HG03095 (cell line): Measurements from ENCODE around the gene CCDC92.

Experiments used
- ATAC-seq: cut with Tn5 transposase; IDR thresholded peaks from one replicate; pipeline ENCODE4 v1.9.1; 2021; ENCODE audit warnings: moderate library complexity; ENCODE audit not compliant: unreplicated experiment

CCDC92 gene

DNA sequence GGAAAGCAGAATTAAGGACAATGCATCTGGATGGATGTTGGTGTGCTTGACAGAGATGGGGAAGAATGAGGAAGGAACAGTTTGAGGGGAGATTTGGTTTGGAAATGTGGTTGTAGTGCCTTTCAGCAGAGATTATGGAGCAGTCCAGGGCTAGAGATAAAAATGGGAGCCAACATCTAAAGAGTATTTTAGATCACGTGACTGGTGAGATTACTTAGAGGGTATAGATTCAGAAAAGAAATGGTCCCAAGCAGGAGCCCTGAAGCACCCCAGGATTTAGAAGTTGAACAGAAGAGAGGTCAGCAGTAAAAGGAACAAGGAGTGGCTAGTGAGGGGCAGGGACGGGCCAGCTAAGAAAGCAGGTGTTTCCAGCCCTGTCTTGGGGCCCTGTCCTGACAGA lies 30.0 kb upstream of the CCDC92 start:
- ATAC-seq, result no peak

DNA sequence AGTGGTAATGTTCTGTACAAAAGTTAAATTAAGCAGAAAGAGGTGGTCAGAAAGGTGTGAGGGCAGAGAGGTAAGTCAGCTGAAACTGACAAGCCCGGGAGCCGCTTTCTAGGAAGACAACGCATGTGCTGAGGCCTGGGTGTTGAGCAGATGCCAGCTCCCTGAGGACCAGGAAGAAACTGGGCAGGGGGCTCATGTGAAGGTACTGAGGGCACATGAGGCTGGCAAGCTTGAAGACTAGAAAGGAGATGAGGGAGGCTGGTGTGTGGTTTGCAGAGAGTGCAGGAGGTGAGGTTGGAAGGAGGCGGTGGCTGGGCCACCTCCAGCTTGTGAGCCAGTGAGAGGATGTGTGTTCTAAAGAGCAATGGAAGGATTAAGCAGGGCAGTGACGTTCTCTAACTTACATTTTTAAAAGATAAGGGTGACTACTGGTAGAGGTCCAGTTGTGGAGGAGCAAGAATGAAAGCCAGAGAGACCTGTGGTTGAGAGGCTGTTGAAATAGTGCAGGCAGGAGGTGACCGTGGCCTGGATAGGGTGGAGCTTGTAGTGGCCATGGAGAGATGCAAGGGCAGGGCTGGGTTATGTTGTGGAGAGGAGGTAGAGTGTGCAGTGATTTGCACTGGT lies 29.5 kb upstream of the CCDC92 start:
- ATAC-seq, result no peak

DNA sequence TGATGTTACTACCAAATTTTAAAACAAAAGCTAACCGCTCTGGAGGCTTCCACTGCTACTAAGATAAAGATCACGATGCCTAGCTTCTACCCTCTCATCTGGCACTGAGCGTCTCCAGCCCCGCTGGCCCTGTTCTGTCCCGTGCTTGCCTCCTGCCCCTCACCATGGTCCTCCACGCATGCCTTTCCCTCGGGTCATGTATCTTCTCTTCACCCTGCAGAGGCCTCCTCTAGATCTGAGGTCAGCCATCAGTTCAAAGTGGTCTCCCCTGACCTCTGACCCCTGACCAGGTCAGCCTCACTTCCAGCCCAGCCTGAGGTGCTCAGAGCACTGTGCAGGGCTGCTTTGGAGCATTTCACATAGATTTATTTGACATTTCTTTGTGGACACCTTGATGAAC lies 28.7 kb upstream of the CCDC92 start:
- no peak for ATAC-seq

DNA sequence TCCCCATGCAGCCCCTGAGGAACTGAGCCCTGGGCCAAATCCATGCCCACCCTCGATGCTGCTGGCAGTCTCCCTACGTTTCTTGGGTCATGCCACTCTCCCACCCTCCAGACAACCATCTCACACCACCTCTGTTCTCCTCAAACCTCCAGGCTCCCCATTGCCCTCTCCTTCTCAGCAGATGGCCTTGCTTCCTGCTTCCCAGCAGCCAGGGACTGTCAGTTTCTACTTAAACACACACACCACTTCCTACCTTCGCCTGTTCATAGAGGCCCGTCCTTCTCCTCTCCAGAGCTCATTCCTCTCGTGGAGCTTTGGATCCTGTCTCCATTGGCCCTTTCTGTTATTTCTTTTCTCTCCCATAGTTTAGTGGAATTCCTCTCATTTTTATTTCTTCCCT lies 27.5 kb upstream of the CCDC92 start:
- no peak for ATAC-seq

DNA sequence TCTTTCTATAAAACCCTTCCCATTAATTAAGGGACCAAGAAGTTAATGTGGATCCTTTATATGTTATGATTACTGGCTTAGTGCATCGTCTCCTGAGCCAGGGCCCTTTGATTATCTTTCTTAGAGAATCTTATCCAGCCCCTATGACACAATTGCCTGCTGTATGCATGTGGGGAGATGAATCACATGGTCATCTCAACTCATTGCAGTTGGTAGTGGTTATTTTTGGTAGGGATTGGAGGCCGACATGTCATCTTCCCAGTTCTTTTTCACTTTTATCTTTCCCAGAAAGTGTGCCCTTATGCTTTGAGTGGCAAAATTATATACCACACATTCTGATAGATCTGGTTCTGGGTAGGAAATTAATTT lies 26.3 kb upstream of the CCDC92 start:
- no peak for ATAC-seq

DNA sequence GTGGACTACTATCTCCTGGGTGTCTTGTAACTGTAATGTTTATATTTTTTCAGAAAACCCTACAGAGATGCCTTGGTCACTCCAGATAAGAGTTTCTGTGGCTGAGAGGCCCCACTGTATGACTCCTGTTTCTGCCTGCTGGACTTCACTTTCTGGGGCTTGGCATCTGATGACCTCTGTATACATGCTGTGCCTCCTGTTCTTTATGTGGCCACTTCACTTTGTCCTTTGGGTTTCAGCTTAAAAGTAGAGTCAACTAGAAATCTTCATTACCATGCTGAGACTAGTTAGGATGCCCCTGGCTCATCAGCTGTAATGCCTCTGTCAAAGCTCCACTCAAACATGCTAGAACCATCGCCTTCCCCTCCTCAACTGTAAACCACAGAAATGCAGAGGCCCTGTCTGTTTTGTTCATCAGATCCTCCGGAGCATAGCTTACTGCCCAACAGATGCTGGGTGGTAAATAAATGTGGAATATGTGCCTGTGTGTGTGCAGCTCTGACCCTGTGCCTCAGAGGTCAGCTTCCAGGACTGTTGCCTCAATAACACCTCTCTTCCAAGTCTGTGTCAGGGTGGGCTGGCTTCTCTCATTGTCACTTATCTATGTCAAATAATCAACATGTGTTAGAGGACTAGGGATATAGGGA lies 25.8 kb upstream of the CCDC92 start:
- no peak for ATAC-seq

DNA sequence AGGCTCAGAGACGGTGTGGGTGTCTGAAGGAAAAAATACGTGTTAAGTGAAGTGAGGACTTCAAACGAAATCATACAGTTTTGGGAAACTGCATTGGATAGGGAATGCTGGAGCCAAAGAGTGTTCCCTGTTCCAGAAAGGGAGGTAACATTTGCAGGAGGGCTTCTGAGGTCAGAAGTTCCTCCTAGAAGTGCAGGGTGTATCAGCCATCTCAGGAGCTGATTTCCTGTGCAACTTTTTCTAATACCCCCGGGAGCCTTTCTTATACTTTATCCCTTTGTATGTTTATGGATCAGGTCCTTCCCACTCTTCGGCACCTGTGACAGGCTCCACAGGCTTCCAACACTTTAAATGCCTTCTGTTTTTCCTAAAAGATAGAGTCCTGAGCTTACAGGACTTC lies 25.3 kb upstream of the CCDC92 start:
- no peak for ATAC-seq

DNA sequence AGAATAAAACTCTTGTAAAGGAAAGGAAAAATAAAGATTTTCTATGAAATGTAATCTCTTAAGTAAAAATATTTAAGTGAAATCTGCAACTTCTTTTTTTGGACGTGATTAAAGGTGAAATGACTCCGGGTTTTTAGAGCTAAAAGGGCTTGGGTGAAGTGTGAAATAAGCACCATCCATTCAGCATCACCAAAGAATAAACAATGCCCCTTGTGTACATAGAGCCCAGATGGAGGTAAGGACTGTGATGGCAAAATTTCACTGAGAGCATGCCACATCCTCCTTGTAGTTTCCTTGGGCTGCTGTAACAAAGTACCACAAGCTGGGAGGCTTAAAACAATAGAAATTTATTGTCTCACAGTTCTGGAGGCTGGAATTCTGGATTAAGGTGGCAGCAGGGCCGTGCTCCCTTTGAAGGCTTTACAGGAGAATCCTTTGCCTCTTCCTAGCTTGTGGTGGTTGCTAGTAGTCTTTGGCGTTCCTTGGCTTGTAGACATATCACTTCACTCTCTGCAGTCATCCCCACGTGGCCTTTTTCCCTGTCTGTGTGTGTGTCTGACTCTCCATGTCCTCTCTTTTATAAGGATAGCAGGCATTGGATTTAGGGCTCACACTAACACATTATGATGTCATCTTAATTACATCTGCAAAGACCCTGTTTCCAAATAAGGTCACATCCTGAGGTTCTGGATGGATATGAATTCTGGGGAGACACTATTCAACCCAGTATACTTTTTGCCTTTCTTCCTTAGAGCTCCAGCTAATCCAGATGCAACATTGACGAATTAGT lies 24.6 kb upstream of the CCDC92 start:
- no peak for ATAC-seq

DNA sequence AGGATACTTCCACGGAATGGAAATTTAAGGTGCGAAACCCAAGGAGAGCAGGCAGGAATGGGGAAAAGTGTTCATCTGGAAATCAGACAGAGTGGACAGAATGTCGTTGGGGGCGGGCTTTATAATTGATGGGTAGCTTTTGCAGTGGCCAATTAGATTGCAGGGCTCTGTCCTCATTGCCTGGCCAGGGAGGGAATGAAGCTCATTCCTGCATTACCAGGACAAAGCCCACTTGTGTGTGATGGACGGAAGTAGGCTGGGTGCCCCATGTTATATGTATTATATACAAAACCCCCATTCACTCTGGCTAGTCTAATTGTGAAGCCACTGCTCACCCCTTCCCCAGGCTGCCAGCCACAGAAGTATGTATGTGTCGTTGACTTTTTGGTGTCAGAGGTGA lies 23.9 kb upstream of the CCDC92 start:
- no peak for ATAC-seq

DNA sequence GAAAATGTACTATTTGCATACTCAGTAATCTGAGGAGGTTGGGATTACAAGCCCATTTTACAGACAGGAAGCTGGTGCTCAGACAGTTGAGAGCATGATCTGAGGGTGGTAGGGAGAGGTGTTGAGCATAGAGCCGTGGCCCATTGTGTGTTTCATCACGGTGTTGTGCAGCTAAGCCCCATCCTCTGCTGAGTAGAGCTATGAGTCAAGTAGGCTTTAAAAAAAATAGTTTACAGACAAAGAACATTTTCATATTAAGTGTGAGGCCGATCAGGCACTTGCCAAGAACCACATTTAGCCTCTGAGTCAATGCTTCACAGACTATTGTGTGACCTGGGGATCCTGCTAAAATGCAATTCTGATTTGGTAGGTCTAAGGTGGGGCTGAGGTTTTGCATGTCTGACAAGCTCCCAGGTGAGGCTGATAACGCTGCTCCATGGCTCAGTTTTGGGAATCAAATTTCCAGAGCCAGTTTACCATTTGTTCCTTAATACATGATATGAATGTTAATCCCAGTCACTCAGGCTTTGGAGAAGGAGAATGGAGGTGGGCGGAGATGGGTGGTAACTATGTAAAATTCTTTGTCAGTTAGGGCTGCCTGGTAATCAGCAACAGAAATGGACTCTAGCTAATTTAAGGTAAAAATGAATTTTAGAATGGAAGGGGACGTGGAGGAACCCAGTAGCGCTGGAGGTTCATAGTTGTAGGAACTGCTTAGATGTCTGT lies 22.6 kb upstream of the CCDC92 start:
- no peak for ATAC-seq

DNA sequence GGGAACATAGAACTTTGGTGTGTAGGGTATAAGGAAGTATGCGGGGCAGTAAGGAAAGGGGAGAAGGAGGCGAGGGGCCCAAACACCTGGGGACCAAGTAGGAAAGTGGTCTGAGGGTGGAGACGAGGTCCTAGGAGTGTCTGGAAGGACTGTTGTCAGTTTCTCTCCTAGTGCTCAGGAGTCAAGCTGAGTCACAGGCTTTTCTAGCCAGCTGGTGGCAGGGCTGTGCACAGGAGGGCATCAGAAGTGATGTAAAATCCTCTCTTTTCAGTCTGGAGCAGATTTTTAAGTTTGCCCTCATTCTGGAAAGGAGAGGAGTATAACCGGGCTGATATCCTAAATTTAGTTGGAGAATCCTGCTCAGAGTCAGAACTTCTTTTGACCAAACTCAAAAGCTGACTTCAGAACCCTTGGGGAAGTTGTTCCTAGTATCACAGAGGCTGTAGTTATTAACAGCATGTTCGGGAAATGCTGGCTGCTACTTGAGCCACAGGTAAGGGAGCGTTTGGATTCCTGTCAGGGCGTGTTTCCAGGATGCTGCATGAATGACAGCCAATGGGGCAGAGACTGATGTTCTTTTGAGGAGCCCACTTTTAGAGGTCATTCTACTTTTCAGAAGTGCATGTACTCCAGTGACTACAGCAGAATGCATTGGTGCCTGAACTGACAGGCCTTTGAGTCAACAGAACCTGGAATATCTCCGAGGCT lies 19.6 kb upstream of the CCDC92 start:
- no peak for ATAC-seq

DNA sequence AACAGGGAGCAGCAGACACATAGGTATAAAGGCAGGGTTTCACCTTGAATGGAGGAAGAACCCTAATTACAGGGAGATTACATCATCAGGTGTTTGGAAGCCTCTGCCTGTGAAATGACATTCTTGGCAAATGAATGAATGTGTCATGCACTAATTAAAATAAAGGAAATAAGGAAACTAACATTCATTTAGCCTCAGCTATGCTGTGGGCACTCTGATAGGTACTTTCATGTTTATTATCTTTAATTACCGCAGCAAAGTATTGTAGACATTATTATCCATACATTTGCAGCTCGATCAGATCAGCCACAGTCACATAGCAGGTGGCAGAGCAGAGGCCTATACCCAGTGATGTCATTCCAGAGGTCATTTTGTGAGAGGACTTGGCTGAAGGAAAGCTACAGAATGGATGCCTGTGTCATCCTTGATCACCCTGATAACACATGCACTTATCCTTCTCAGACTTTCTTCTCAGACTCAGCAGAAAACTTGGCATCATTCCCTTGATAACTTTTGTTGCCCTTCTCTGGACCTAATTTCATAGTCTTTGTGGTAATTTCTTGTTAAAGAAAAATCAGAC lies 18.8 kb upstream of the CCDC92 start:
- ATAC-seq, result no peak

DNA sequence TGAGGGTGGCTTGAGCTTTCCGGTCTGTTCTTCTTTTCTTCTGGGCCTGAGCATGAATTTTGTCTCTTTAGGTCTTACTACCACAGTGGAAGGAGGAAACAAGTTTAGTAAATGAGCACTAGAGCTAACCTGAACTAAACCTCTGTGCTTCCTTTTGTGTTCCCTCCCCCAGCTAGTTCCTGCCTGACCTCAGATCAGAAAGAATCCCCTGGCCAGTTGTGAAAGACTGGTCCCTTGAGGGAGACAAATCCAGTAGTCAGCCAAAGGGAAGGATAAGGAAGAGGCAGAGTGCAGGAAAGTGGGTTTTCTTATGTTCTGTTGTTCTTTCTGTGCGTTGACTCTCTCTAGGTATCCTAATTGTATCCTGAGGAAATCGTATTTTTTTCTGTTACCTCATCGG lies 17.9 kb upstream of the CCDC92 start:
- no peak for ATAC-seq

DNA sequence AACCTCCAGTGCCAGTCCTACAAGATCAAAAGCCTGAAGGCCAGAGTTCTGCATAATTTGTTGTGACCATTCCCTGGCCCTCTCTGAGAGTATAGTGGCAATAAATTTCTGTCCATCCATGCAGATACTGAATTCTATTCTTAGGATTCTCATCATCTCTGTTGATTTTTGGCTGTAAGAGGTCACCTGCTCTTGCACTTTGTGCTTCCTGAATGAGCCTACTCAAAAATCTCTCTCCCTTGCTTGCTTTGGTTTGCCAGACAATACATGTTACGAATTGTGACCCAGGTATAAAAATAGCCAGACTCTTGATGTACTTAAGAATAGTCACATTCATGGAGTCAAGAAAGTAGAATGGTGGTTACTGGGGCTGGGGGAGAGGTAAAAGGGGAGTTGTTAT lies 17.1 kb upstream of the CCDC92 start:
- ATAC-seq, result no peak

DNA sequence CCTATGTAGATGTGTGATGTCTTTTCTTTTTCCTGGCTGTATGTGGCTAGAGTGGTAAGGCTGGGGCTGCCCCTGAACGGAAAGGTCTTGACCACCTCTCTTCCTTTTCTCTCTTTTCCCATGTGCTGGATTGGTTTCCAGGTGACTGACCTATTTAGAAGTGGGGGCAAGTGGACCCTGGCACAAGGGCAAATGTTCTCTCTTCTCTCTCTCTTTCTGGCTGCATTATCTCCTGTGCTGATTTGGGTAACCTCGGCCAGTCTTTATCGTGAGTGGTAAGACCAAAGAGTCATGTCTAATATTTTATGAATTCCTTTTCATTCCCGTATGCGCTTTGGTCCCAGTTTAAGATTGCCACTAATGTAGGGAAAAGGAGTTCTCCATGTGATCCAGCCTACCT lies 16.5 kb upstream of the CCDC92 start:
- no peak for ATAC-seq

DNA sequence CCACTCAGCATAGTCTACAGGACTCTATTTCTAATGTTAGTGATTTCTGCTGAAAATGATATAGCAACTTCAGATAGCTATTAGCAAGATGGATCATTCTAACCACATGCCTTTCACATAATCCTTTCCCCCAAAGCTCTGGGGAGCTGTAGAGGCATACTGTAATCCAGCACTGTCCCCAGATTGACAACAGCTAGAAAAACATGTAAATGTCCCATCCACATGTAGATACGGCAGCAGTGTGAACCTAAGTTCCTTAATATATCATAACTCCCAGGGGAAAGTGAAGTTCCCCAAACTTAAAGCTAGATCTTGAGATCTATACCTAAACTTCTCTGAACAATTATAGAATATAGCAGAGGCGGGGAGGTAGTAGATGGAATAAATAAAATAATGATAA lies 14.4 kb upstream of the CCDC92 start:
- no peak for ATAC-seq

DNA sequence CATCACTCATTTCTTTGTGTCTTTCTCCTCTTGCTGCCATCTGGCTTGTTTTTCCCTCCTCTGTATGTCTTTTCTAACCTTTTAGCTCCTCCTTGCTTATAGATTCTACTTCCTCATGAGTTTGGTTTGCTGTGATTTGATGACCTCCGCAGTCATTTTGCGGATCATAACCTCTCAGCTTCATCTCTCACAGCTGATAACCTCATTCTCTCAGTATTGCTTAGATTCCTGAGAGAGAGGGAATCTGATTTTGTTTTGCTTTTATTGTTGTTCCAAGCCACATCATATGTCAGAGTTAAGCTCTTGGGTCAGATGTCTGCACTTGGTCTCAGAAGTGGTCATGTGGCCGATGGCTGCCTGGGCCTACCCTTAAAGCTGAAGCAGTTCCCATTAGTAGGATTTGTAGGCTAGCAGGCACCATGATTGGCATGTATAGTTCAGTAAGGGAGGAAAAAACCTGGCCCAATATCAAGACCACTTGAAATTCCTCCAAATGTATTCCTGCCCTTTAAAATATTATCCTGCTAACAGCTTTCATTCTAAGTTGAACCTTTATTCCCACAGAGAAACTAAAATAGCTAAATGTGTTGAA lies 13.8 kb upstream of the CCDC92 start:
- ATAC-seq, result no peak

DNA sequence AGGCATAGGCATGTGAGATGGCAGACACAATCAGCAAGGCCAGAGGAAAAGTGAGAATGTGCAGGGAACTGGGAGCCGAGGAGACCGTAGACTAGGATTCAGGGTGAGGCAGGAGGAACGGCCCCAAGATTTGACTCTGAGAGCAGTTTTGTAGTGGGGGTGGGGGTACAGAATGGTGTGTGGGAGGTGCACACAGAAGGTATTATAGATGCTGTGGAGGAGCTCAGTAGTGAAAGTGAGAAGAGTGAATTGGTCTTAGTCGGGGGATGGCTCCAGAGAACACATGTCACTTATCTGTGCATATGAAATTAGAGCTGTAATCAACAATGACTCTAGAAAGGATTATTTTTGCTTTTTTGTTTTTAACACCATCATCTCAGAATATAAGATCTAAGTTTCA lies 12.3 kb upstream of the CCDC92 start:
- ATAC-seq, result no peak

DNA sequence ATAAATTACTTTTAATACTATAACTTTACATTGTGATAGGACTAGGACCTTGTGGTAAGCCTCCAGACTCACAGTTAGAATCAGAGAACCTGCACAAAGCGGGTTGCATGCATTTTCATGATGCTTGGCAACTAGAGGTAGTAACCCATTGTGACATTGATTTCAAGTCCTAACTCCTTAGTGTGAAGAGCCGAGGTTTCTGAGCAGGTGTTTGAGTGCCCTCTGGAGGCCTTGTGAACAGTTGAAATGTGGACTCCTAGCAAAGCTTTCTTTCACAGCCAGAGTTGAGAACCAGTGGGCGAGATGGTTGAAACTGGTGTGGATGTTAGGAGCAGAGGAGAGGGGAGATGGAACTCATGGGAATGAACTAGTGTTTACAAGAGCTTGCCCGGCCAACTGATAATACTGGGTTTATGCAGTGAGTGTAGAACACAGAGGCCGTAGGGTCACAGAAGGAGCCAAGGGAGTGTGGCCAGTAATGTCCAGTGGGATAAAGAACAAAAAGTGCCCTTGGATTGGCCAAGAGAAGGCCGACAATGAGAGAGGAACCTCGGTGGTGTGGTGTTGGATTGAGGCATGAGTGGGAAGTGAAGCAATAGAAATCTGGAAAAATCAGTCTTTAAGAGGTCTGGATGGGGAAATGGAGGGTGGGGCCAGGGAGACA lies 11.3 kb upstream of the CCDC92 start:
- ATAC-seq, result no peak

DNA sequence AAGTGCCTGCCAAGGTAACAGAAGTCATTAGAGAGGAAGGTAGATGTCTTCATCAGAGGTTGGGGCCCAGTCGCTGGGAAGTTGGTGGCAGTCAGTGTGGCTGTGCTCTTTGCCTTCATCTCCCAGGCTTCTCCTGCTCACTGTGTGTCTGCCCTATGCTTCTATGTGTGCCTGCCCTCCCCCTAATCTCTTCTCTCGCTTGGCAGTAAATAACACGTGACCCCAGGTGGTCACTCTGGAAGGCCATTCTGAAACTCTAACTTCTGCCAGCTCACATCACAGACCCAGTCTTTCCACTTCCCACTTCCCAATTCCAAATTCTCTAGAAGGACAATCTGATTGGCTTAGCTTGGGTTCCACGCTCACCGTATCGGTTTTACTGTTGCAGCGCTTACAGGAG lies 9.6 kb upstream of the CCDC92 start:
- no peak for ATAC-seq
